Measurements from ENCODE around the gene TDRD10. TPM values are rescaled to one million over a fixed set of nuclear protein-coding genes. Genes with fewer than 3 reads are reported as not detected.

The TDRD10 gene
- total RNA-seq, 1 donor from 2014 or later: 0.31 TPM

DNA sequence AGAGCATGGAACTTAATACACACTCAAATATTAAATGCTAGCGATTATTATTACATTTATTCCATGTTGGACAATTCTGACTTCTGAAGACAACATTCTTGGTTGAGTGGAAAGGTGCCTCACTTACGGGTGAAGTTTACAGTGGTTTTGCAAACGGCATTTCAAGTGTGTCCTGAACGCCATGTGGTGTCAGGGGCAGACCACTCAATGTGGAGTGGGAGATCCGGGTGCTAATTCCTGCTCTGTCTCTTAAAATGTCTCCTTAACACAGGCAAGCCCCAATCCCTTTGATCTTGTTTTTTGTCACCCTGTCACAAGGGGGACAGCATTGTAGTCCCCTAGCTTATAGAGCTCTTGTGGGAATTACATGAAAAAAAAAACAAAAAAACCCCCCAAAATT is 5.6 kb upstream of the TDRD10 start:
- Mint-ChIP-seq H3K9me3 (no peaks in the 10 kb centered on the region), H3K27me3 (ENCODE audit: low read depth) (peaks cover 62% of the 10 kb centered on the region), H3K36me3 (no peaks in the 10 kb centered on the region), H3K4me1 (peaks cover 13% of the 10 kb centered on the region), H3K4me3 (no peak overlapping the region), H3K27ac (no peak overlapping the region)
- DNase-seq (ENCODE audit: low spot score in 2 of 2, unreplicated experiment in 2 of 2): no peak
- no peak for TF ChIP-seq CTCF (IDR thresholded peaks at IDR 0.05; ENCODE audit: unreplicated experiment)

DNA sequence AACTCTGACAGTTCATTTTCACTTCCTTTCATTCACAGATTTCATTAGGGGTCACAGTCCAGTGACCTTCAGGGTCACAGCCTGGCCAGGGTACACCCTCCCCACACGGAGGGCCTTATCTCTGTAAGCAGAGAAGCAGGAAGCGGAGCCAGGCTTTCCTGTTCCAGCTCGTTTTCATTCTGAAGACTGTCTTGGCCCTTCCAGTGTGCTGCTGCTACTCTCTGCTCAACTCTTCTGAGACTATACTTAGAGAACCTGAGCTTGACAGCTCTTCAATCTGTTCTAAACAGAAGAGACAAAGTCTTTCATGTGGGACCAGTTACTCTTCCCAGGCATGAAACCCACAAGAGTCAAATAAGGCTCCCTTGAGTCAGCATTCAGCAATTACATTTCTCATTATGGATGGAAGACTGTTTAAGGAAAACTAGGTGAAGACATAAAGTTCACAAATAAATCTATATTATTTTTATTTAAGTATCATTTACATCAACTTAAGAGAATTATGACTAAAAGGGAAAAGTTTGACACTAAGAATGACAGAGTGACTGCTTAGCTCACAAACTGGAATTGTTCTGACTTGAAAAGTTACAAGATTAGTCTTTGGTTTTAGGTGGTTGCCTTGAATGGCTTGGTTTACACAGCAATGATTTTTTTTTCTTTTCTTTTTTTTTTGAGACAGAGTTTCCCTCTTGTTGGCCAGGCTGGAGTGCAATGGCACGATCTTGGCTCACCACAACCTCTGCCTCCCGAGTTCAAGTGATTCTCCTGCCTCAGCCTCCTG is 4.8 kb upstream of the TDRD10 start:
- Mint-ChIP-seq H3K9me3 (no peaks in the 10 kb centered on the region), H3K4me3 (no peak overlapping the region), H3K36me3 (no peaks in the 10 kb centered on the region), H3K27ac (peak overlapping the region; percentile 64), H3K27me3 (ENCODE audit: low read depth) (peaks cover 57% of the 10 kb centered on the region), H3K4me1 (peaks cover 14% of the 10 kb centered on the region)
- TF ChIP-seq CTCF (IDR thresholded peaks at IDR 0.05; ENCODE audit: unreplicated experiment): no peak
- DNase-seq (ENCODE audit: low spot score in 2 of 2, unreplicated experiment in 2 of 2): no peak

DNA sequence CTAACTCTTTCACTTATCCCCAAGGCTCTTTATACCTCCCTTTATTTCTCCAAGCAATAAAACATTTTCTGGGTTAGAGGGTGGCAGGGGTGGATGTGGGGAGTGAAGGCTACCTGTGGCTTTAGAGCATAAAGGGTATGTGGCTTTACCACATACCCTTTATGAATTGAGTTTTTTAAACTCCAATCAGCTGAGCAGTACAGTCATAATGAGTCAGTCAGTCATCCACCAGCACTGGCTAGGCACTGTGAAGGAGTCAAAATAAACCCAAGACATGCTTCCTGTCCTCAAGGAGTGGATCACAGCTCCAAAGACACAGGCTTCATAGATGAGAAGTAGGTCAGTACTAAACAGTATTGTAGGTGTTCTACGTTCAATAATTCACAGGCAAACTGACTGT is 2.6 kb upstream of the TDRD10 start:
- no peak overlapping the region for H3K27ac Mint-ChIP-seq
- TF ChIP-seq CTCF (IDR thresholded peaks at IDR 0.05; ENCODE audit: unreplicated experiment): no peak
- H3K4me3 Mint-ChIP-seq: no peak overlapping the region
- no peaks in the 10 kb centered on the region for H3K36me3 Mint-ChIP-seq
- H3K9me3 Mint-ChIP-seq: no peaks in the 10 kb centered on the region
- H3K27me3 Mint-ChIP-seq (ENCODE audit: low read depth): peaks cover 67% of the 10 kb centered on the region
- H3K4me1 Mint-ChIP-seq: peaks cover 8% of the 10 kb centered on the region
- no peak for DNase-seq (ENCODE audit: low spot score in 2 of 2, unreplicated experiment in 2 of 2)

DNA sequence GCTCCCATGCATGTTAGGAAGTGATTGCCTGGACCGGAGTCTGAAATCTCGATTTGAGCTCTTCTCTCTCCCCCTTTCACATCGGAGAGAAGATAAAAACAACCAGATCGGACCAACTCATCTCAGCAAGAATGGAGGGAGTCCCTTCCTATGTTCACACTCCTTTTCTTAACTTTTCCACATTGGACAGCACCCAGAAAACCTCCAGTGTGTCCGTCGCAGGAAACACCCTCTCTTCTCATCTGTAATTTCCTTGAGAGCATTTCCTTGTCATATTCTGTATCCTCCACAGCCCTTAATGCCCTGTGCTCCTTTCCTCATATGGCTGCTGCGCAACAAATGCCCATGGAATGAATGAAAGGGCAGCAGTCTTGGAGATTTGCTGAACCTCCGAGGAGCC is 1.5 kb upstream of the TDRD10 start:
- DNase-seq (ENCODE audit: low spot score in 2 of 2, unreplicated experiment in 2 of 2): no peak
- peaks cover 8% of the 10 kb centered on the region for H3K4me1 Mint-ChIP-seq

DNA sequence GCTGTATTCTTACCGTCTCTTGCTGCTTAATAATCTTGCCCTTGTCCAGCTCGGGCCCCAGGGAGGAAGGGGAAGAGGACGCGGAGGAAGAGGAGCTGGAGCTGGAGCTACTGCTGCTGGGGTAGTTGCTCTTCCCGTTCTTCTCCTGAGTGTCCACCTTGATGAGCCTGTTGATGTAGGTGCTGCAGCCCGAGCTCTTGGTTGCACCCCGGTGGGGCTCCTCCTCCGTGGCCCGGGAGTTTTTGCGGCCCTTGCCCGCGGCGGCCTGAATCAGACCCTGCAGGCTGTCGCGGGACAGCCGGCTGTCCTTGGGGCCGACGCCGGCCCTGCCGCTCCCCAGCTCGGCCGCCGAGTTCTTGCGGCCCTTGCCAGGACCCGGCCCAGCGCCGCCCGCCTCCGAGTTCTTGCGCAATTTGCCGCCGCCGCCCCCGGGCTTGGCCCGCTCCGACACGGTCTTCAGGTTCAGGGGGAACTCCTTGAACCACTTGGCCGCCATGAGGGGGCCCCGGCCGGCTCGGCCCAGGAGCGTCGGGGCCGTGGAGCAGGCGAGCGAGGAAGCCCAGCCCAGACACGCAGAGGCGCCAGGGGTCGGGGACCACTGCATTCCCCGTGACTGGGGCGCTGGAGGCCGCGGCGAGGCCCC is 475 bp upstream of the TDRD10 start:
- Mint-ChIP-seq H3K4me3 (peak overlapping the region; percentile 49), H3K27ac (no peak overlapping the region), H3K9me3 (no peaks in the 10 kb centered on the region), H3K36me3 (no peaks in the 10 kb centered on the region), H3K27me3 (ENCODE audit: low read depth) (peaks cover 80% of the 10 kb centered on the region), H3K4me1 (peaks cover 8% of the 10 kb centered on the region)
- TF ChIP-seq CTCF (IDR thresholded peaks at IDR 0.05; ENCODE audit: unreplicated experiment): no peak
- DNase-seq (ENCODE audit: low spot score in 2 of 2, unreplicated experiment in 2 of 2): no peak

More for the DNA sequence above, 1.5 kb upstream of the TDRD10 start:
- H3K36me3 Mint-ChIP-seq: no peaks in the 10 kb centered on the region
- H3K9me3 Mint-ChIP-seq: no peaks in the 10 kb centered on the region
- H3K27ac Mint-ChIP-seq: no peak overlapping the region
- H3K27me3 Mint-ChIP-seq (ENCODE audit: low read depth): peaks cover 76% of the 10 kb centered on the region
- no peak for TF ChIP-seq CTCF (IDR thresholded peaks at IDR 0.05; ENCODE audit: unreplicated experiment)
- no peak overlapping the region for H3K4me3 Mint-ChIP-seq
